OCI-LY3 (cell line): Measurements from ENCODE around the gene UAP1L1.

ENCODE experiments used
- H2AFZ ChIP-seq: fragments of 200-600, 300-600 bp; shearing (Covaris generic); 2 replicates; pipeline ENCODE4 v1.6.0; 2014; ENCODE audit warnings: antibody characterized with exemption, low read depth, low read length
- H3K27ac ChIP-seq: fragments of 200-600, 300-600 bp; sonication (generic); 2 replicates; pipeline ENCODE4 v1.5.1; 2014; ENCODE audit warnings: mild to moderate bottlenecking, low read length, moderate library complexity, mixed read lengths
- H3K27me3 ChIP-seq: fragments of 200-600, 300-600 bp; sonication (generic); 2 replicates; pipeline ENCODE4 v1.6.1; 2014; ENCODE audit warnings: low read depth, low read length, mixed read lengths
- H3K36me3 ChIP-seq: fragments of 200-600, 300-600 bp; sonication (generic); replicated peaks from 2 replicates; pipeline ENCODE3; 2014; ENCODE audit warnings: low read depth, low read length, mixed read lengths
- H3K4me1 ChIP-seq: fragments of 300-600, 200-600 bp; sonication (generic); 2 replicates; pipeline ENCODE4 v1.6.1; 2014; ENCODE audit warnings: low read length, mixed read lengths
- H3K4me2 ChIP-seq: fragments of 200-600, 300-600 bp; sonication (generic); 2 replicates; pipeline ENCODE4 v1.6.1; 2014; ENCODE audit warnings: low read length, mixed read lengths
- H3K4me3 ChIP-seq: fragments of 300-600, 200-600 bp; sonication (generic); 2 replicates; pipeline ENCODE4 v1.5.1; 2014; ENCODE audit warnings: antibody characterized with exemption, mild to moderate bottlenecking, low read length, moderate library complexity
- H3K79me2 ChIP-seq: fragments of 300-600, 200-600 bp; shearing (Covaris generic); 2 replicates; pipeline ENCODE4 v1.6.1; 2014; ENCODE audit warnings: mild to moderate bottlenecking, low read length, mixed read lengths
- H3K9ac ChIP-seq: fragments of 300-600, 200-600 bp; shearing (Covaris generic); 2 replicates; pipeline ENCODE4 v1.6.0; 2014; ENCODE audit warnings: mild to moderate bottlenecking, low read length, moderate library complexity
- H3K9me3 ChIP-seq: fragments of 200-600, 300-600 bp; shearing (Covaris generic); 2 replicates; pipeline ENCODE4 v1.6.1; 2014; ENCODE audit warnings: low read length, mixed read lengths; ENCODE audit not compliant: insufficient read depth
- H4K20me1 ChIP-seq: fragments of 200-600, 300-600 bp; sonication (generic); 2 replicates; pipeline ENCODE4 v1.6.1; 2016; ENCODE audit warnings: low read length, mixed read lengths; ENCODE audit not compliant: insufficient read depth
- EZH2phosphoT487 ChIP-seq: fragments of 200-600 bp; shearing (Covaris generic); IDR thresholded peaks from 2 replicates; pipeline ENCODE4 v1.6.1; 2018; ENCODE audit warnings: antibody characterized with exemption, mixed run types, low read depth
- TF ChIP-seq, protein P1 (sequence below): fragments of 200-600, 300-600 bp; sonication (generic); IDR thresholded peaks from 2 replicates; pipeline ENCODE4 v1.5.1; 2014; ENCODE audit warnings: antibody characterized with exemption, low read length, low read depth

UAP1L1 gene

DNA sequence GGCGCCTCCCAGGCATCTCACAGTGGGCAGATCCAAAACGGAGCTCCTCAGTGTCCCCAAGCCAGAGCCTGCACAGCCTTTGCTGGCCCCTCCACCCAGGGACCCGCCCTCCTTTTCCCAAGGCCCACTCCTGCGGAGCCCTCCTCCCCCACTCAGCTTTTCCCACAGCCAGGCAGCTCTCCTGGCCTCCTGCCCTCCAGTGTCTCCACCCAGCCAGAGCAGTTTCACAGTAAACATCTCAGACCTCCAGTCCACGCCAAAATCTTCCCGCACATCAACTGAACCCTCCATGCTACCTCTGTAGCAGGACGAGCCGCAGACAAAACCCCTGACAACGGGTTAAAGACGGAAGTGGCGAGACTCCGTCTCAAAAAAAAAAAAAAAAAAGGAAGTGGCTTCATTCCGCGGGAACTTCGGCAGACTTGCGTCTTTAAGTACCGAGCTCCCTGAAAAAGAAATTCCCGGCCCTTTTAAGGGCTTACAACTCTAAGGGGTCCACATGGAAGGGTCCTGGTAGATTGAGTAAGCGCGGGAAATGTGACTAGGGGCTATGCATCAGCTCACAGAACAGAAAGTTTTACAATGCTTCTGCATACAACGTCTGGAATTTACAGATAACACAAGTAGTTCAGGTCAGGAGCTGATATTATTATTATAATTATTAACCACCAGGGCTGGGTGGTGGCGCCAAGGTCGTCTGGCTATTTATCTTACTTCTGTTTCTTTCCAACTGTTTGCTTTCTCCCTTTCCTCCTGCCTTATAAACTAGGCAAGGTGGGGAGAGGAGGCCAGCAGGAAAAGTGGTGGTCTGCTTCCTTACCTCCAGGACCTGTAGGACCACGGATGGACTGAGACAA is 50.2 kb downstream of the UAP1L1 start:
- Histone ChIP-seq H3K4me1 (peaks cover 29% of the 10 kb centered on the region), H4K20me1 (no peaks in the 10 kb centered on the region), H2AFZ (no peak overlapping the region), H3K9ac (peak overlapping the region; percentile 88), H3K9me3 (no peaks in the 10 kb centered on the region), H3K4me3 (peak overlapping the region; percentile 89), H3K27me3 (no peaks in the 10 kb centered on the region), H3K27ac (peak overlapping the region; percentile 90), H3K4me2 (peak overlapping the region; percentile 98), H3K79me2 (peaks cover 51% of the 10 kb centered on the region), H3K36me3 (peaks cover 3% of the 10 kb centered on the region)
- TF ChIP-seq EZH2phosphoT487 = no peak
- TF ChIP-seq, protein P1, sequence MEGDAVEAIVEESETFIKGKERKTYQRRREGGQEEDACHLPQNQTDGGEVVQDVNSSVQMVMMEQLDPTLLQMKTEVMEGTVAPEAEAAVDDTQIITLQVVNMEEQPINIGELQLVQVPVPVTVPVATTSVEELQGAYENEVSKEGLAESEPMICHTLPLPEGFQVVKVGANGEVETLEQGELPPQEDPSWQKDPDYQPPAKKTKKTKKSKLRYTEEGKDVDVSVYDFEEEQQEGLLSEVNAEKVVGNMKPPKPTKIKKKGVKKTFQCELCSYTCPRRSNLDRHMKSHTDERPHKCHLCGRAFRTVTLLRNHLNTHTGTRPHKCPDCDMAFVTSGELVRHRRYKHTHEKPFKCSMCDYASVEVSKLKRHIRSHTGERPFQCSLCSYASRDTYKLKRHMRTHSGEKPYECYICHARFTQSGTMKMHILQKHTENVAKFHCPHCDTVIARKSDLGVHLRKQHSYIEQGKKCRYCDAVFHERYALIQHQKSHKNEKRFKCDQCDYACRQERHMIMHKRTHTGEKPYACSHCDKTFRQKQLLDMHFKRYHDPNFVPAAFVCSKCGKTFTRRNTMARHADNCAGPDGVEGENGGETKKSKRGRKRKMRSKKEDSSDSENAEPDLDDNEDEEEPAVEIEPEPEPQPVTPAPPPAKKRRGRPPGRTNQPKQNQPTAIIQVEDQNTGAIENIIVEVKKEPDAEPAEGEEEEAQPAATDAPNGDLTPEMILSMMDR = no peak

DNA sequence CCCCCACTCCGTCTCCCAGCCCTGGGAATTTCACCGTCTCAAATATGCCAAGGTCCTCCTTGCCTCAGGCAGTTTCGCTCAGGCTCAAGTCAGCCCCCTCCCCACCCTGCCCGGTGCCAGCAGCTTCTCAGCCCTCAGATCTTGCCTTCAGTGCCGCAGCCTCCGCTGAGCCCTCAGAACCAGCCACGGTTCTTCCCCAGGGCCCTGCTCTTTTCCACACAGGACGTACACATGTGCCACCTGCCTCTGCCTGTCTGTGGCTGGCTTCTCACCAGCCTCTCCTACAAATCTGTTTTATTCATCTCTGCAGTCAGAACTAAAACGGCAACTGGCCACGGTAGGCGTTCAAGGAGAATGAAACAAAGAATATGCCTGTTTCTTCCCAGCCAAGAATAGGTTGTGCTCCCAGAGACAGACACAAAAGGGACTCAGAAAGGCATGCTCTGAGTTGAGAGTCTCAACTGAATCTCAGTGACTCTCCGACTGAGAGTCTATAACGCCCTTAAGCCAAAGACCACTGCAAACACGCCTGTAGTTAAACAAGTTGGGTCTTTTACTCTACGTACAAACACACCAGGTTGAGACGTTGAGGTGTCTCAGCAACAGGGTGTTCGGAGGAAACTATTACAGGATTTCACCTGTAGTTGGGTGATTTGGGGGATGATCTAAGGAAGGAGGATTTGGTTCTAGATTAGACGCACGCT is 51.0 kb downstream of the UAP1L1 start:
- TF ChIP-seq, protein P1 = no peak
- TF ChIP-seq EZH2phosphoT487 = no peak
- Histone ChIP-seq H3K9me3 (no peaks in the 10 kb centered on the region), H3K27ac (peak overlapping the region; percentile 90), H3K79me2 (peaks cover 51% of the 10 kb centered on the region), H4K20me1 (no peaks in the 10 kb centered on the region), H2AFZ (no peak overlapping the region), H3K27me3 (no peaks in the 10 kb centered on the region), H3K4me1 (peaks cover 21% of the 10 kb centered on the region), H3K4me3 (peak overlapping the region; percentile 89), H3K4me2 (peak overlapping the region; percentile 98), H3K36me3 (peaks cover 3% of the 10 kb centered on the region), H3K9ac (peak overlapping the region; percentile 88)

DNA sequence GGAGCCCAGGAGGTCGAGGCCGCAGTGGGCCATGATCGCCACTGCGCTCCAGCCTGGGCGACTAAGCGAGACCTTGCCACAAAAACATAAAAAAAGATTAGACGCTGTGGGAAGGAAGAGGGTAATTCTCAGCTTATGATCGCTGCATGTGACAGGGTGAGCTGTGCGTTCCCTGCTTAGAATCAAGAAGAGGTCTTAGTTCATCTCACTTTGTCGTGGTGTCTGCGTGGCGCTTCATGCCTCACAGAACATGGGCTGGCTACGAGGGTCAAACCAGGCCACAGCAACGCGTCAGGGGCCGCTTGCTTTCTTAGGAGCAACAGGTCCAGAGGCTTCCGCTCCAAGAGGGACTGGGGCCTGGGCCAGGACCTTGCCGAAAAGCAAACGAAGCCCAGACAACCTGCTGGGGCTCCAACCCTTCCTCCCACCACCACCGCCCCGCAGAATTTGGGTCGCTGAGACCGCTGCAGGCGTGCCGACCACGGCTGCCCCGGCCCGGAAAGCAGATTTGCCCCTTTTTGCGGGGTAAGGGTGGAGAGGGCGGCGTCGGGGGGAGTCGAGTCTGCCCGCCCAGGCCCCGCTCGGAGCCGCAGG is 51.6 kb downstream of the UAP1L1 start:
- Histone ChIP-seq H3K27ac (peak overlapping the region; percentile 90), H2AFZ (no peak overlapping the region), H3K4me3 (peak overlapping the region; percentile 89), H3K9me3 (no peaks in the 10 kb centered on the region), H4K20me1 (no peaks in the 10 kb centered on the region), H3K4me1 (peaks cover 15% of the 10 kb centered on the region), H3K27me3 (no peaks in the 10 kb centered on the region), H3K79me2 (peaks cover 49% of the 10 kb centered on the region), H3K4me2 (peak overlapping the region; percentile 98), H3K36me3 (peaks cover 3% of the 10 kb centered on the region), H3K9ac (peak overlapping the region; percentile 88)
- TF ChIP-seq, protein P1 = no peak
- no peak for TF ChIP-seq EZH2phosphoT487
